HepG2 (cell line): ENCODE results near the gene SAMM50. TPM values are rescaled to one million over a fixed set of nuclear protein-coding genes. Genes with fewer than 3 reads are reported as not detected.
A peak's percentile ranks its signal among the peaks of the same experiment; 100 is the strongest.

Experiments used
- BORCS8-MEF2B ChIP-seq: sonication (generic); formaldehyde crosslinking; IDR thresholded peaks from 2 replicates; pipeline ENCODE4 v1.8.0; 2022; ENCODE audit warnings: mild to moderate bottlenecking, missing genetic modification reagents
- IKZF1 ChIP-seq: fragments of 450-650 bp; IDR thresholded peaks from 2 replicates; pipeline ENCODE4 v1.7.1; 2016
- JUN ChIP-seq: sonication (generic); formaldehyde crosslinking; IDR thresholded peaks from 2 replicates; pipeline ENCODE4 v1.4.0; 2020; ENCODE audit warnings: mild to moderate bottlenecking, missing genetic modification reagents
- RORA ChIP-seq: sonication (generic); formaldehyde crosslinking; IDR thresholded peaks from 2 replicates; pipeline ENCODE4 v1.5.0; 2020; ENCODE audit warnings: mild to moderate bottlenecking, missing genetic modification reagents, moderate library complexity
- SKI ChIP-seq: fragments of 450-650 bp; IDR thresholded peaks from one replicate; pipeline ENCODE4 v1.6.1; 2018; ENCODE audit warnings: mild to moderate bottlenecking; ENCODE audit not compliant: partially characterized antibody
- SMAD9 ChIP-seq: sonication (generic); formaldehyde crosslinking; IDR thresholded peaks from 2 replicates; pipeline ENCODE4 v1.5.1; 2020; ENCODE audit warnings: mild to moderate bottlenecking, missing genetic modification reagents
- ZNF253 ChIP-seq: sonication (generic); formaldehyde crosslinking; IDR thresholded peaks from 2 replicates; pipeline ENCODE4 v1.8.0; 2022; ENCODE audit warnings: mild to moderate bottlenecking, missing genetic modification reagents, borderline replicate concordance
- ZNF264 ChIP-seq: sonication (generic); formaldehyde crosslinking; IDR thresholded peaks from 2 replicates; pipeline ENCODE4 v1.4.0; 2020; ENCODE audit warnings: missing genetic modification reagents
- ZNF367 ChIP-seq: sonication (generic); formaldehyde crosslinking; IDR thresholded peaks from 2 replicates; pipeline ENCODE4 v1.4.0; 2020; ENCODE audit warnings: missing genetic modification reagents, borderline replicate concordance
- ZNF567 ChIP-seq: sonication (generic); formaldehyde crosslinking; IDR thresholded peaks from 2 replicates; pipeline ENCODE4 v1.8.1; 2023; ENCODE audit warnings: mild to moderate bottlenecking, missing genetic modification reagents, borderline replicate concordance
- ZNF724P ChIP-seq: sonication (generic); formaldehyde crosslinking; IDR thresholded peaks from 2 replicates; pipeline ENCODE4 v1.8.0; 2022; ENCODE audit warnings: missing genetic modification reagents, borderline replicate concordance
- ZNF780A ChIP-seq: sonication (generic); formaldehyde crosslinking; IDR thresholded peaks from 2 replicates; pipeline ENCODE4 v1.8.0; 2022; ENCODE audit warnings: mild to moderate bottlenecking, missing genetic modification reagents, moderate library complexity
- polyA plus RNA-seq, 8 experiments: library from polyadenylated mRNA; depleted of rRNA in 3 of 8; stranded (reverse) in 7 of 8; unstranded in 1 of 8; fragments of >200 nt; fragmentation: Illumina TruSeq in 4 of 8; extraction: Trizol in 4 of 8; gene quantifications; 2 replicates each; pipeline versions ENCODE4 v1.2.1 to v1.2.3, GENCODE V29; 2011 to 2016; ENCODE audit warnings: low read depth in 4 of 8, missing spikeins in 1 of 8, mixed read lengths in 1 of 8; ENCODE audit not compliant: insufficient read depth in 1 of 8
- total RNA-seq, 5 experiments: library from RNA; depleted of rRNA; stranded (reverse); fragments of >200 nt; fragmentation: Illumina TruSeq; extraction: Trizol; gene quantifications; 2 replicates each; pipeline ENCODE4 v1.2.3, GENCODE V29; 2016; ENCODE audit warnings: low read depth in 1 of 5
- TF ChIP-seq, protein P1 (sequence below): sonication (generic); formaldehyde crosslinking; IDR thresholded peaks from 2 replicates; pipeline ENCODE4 v1.5.0; 2020; ENCODE audit warnings: missing genetic modification reagents
- TF ChIP-seq, protein P2 (sequence below): sonication (generic); formaldehyde crosslinking; IDR thresholded peaks from 2 replicates; pipeline ENCODE4 v1.4.0; 2020; ENCODE audit warnings: missing genetic modification reagents, mild to moderate bottlenecking, borderline replicate concordance
- TF ChIP-seq, protein P3 (sequence below): sonication (generic); formaldehyde crosslinking; IDR thresholded peaks from 2 replicates; pipeline ENCODE4 v1.8.0; 2023; ENCODE audit warnings: mild to moderate bottlenecking, missing genetic modification reagents
- TF ChIP-seq, protein P4 (sequence below): sonication (generic); formaldehyde crosslinking; IDR thresholded peaks from 2 replicates; pipeline ENCODE4 v1.5.0; 2020; ENCODE audit warnings: mild to moderate bottlenecking, missing genetic modification reagents
- TF ChIP-seq, protein P5 (sequence below): sonication (generic); formaldehyde crosslinking; IDR thresholded peaks from 2 replicates; pipeline ENCODE4 v1.4.0; 2020; ENCODE audit warnings: missing genetic modification reagents
- TF ChIP-seq, protein P6 (sequence below): IDR thresholded peaks from 2 replicates; pipeline ENCODE4 v1.6.1; 2016; ENCODE audit warnings: missing genetic modification reagents, missing compliant biosample characterization

The SAMM50 gene
- total and polyA plus RNA-seq, 2 of the 13 experiments (the other 11 are each of a cell fraction or from before 2014, with no cell fraction given) = 34.7 to 63.4 TPM

DNA sequence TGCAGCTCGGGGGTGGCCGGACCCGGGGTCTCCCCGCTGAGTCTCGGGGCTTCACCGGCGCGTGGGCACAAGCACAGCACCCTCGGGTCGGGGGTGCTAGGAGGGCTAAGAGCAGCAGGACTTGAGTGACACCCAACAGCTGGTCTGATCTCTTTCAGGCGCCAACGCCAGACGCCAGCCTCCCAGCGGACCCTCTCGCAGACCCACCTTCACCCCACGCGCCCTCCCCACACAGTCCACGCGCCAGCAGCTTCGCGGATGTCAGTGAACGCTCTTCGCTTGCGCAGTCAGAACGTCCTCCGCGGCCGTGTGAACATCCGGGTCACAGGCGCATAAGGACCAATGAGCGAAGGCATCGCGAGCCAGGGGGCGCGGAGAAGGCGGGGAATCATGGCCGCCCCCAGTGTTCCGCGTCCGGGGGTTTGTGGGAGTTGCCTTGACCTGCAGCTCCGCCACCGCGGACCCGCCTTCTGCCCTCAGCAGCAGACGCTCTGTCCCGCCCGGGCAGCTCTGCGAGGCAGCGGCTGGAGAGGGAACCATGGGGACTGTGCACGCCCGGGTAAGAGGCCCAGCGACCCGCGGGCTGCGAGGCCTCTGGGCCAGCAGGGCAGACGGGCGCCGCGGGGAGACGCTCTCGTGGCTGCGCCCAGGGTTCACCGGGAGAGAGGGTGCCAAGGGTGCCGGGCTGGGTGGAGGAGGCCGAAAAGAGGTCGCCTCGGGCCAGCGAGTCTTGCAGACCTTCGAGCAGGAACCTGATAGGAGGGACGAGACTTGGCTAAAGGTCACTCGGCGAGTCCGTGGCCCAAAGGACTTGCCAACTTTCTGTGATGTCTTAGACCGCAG, at the start of gene SAMM50 (continued):
- TF ChIP-seq ZNF780A (CRISPR knock-in tag) (peak; percentile 90), JUN (CRISPR knock-in tag) (no peak), RORA (CRISPR knock-in tag) (no peak), ZNF367 (CRISPR knock-in tag) (no peak), ZNF264 (CRISPR knock-in tag) (peak; percentile 50; the same call in 1 of the 2 replicates), IKZF1 (no peak), SMAD9 (CRISPR knock-in tag) (no peak), ZNF567 (no peak; the same call in 1 of the 2 replicates), ZNF724P (CRISPR knock-in tag) (no peak; the same call in none of the 2 replicates), SKI (peak; percentile 65), BORCS8-MEF2B (CRISPR knock-in tag) (0 out of 2 replicates have a peak, but pooled peaks have one; percentile 42), ZNF253 (CRISPR knock-in tag) (no peak)
- TF ChIP-seq, protein P1, sequence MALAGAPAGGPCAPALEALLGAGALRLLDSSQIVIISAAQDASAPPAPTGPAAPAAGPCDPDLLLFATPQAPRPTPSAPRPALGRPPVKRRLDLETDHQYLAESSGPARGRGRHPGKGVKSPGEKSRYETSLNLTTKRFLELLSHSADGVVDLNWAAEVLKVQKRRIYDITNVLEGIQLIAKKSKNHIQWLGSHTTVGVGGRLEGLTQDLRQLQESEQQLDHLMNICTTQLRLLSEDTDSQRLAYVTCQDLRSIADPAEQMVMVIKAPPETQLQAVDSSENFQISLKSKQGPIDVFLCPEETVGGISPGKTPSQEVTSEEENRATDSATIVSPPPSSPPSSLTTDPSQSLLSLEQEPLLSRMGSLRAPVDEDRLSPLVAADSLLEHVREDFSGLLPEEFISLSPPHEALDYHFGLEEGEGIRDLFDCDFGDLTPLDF (CRISPR knock-in tag) = 0 out of 2 replicates have a peak, but pooled peaks have one; percentile 24
- TF ChIP-seq, protein P2, sequence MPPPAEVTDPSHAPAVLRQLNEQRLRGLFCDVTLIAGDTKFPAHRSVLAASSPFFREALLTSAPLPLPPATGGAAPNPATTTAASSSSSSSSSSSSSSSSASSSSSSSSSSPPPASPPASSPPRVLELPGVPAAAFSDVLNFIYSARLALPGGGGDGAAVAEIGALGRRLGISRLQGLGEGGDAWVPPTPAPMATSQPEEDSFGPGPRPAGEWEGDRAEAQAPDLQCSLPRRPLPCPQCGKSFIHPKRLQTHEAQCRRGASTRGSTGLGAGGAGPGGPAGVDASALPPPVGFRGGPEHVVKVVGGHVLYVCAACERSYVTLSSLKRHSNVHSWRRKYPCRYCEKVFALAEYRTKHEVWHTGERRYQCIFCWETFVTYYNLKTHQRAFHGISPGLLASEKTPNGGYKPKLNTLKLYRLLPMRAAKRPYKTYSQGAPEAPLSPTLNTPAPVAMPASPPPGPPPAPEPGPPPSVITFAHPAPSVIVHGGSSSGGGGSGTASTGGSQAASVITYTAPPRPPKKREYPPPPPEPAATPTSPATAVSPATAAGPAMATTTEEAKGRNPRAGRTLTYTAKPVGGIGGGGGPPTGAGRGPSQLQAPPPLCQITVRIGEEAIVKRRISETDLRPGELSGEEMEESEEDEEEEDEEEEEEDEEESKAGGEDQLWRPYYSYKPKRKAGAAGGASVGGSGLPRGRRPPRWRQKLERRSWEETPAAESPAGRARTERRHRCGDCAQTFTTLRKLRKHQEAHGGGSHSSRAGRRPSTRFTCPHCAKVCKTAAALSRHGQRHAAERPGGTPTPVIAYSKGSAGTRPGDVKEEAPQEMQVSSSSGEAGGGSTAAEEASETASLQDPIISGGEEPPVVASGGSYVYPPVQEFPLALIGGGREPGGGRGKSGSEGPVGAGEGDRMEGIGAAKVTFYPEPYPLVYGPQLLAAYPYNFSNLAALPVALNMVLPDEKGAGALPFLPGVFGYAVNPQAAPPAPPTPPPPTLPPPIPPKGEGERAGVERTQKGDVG (CRISPR knock-in tag) = peak; percentile 79; the same call in 1 of the 2 replicates
- TF ChIP-seq, protein P3, sequence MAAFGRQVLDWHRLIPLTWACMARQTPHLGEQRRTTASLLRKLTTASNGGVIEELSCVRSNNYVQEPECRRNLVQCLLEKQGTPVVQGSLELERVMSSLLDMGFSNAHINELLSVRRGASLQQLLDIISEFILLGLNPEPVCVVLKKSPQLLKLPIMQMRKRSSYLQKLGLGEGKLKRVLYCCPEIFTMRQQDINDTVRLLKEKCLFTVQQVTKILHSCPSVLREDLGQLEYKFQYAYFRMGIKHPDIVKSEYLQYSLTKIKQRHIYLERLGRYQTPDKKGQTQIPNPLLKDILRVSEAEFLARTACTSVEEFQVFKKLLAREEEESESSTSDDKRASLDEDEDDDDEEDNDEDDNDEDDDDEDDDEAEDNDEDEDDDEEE (CRISPR knock-in tag) = no peak
- TF ChIP-seq, protein P4, sequence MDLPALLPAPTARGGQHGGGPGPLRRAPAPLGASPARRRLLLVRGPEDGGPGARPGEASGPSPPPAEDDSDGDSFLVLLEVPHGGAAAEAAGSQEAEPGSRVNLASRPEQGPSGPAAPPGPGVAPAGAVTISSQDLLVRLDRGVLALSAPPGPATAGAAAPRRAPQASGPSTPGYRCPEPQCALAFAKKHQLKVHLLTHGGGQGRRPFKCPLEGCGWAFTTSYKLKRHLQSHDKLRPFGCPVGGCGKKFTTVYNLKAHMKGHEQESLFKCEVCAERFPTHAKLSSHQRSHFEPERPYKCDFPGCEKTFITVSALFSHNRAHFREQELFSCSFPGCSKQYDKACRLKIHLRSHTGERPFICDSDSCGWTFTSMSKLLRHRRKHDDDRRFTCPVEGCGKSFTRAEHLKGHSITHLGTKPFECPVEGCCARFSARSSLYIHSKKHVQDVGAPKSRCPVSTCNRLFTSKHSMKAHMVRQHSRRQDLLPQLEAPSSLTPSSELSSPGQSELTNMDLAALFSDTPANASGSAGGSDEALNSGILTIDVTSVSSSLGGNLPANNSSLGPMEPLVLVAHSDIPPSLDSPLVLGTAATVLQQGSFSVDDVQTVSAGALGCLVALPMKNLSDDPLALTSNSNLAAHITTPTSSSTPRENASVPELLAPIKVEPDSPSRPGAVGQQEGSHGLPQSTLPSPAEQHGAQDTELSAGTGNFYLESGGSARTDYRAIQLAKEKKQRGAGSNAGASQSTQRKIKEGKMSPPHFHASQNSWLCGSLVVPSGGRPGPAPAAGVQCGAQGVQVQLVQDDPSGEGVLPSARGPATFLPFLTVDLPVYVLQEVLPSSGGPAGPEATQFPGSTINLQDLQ = peak; percentile 58; the same call in 1 of the 2 replicates
- TF ChIP-seq, protein P5, sequence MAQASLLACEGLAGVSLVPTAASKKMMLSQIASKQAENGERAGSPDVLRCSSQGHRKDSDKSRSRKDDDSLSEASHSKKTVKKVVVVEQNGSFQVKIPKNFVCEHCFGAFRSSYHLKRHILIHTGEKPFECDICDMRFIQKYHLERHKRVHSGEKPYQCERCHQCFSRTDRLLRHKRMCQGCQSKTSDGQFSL (CRISPR knock-in tag) = peak; percentile 31; the same call in 1 of the 2 replicates
- TF ChIP-seq, protein P6, sequence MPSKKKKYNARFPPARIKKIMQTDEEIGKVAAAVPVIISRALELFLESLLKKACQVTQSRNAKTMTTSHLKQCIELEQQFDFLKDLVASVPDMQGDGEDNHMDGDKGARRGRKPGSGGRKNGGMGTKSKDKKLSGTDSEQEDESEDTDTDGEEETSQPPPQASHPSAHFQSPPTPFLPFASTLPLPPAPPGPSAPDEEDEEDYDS = peak; percentile 51
